OCI-LY1 (cell line): ENCODE measurements around the gene COA3.

Experiments used
- CTCF ChIP-seq: fragments of 200-600 bp; sonication (generic), shearing (Covaris generic); IDR thresholded peaks from 2 replicates; pipeline ENCODE4 v1.5.1; 2017; ENCODE audit warnings: mild to moderate bottlenecking, antibody characterized with exemption, low read length, moderate library complexity, mixed read lengths
- EZH2 ChIP-seq: fragments of 200-600 bp; sonication (generic), shearing (Covaris generic); IDR thresholded peaks from 2 replicates; pipeline ENCODE4 v1.8.0; 2017; ENCODE audit warnings: borderline replicate concordance, mixed run types, mild to moderate bottlenecking, antibody characterized with exemption, low read length, moderate library complexity, mixed read lengths

GRCh38 chr17:42796066-42796758 lies 2.3 kb downstream of the COA3 start:
- TF ChIP-seq EZH2: no peak
- no peak for TF ChIP-seq CTCF
